ENCODE data around the gene GAS6.

GAS6 gene

GRCh38 chr13:113786262-113786841, 77.5 kb downstream of the GAS6 start (continued):
- TF ChIP-seq PRDM4 (tag by site-specific recombination; IDR thresholded peaks at IDR 0.05) = 0 out of 2 replicates have a peak, but pooled peaks have one; percentile 7
- TF ChIP-seq, protein P1, sequence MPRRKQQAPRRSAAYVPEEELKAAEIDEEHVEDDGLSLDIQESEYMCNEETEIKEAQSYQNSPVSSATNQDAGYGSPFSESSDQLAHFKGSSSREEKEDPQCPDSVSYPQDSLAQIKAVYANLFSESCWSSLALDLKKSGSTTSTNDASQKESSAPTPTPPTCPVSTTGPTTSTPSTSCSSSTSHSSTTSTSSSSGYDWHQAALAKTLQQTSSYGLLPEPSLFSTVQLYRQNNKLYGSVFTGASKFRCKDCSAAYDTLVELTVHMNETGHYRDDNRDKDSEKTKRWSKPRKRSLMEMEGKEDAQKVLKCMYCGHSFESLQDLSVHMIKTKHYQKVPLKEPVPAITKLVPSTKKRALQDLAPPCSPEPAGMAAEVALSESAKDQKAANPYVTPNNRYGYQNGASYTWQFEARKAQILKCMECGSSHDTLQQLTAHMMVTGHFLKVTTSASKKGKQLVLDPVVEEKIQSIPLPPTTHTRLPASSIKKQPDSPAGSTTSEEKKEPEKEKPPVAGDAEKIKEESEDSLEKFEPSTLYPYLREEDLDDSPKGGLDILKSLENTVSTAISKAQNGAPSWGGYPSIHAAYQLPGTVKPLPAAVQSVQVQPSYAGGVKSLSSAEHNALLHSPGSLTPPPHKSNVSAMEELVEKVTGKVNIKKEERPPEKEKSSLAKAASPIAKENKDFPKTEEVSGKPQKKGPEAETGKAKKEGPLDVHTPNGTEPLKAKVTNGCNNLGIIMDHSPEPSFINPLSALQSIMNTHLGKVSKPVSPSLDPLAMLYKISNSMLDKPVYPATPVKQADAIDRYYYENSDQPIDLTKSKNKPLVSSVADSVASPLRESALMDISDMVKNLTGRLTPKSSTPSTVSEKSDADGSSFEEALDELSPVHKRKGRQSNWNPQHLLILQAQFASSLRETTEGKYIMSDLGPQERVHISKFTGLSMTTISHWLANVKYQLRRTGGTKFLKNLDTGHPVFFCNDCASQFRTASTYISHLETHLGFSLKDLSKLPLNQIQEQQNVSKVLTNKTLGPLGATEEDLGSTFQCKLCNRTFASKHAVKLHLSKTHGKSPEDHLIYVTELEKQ (tag by site-specific recombination; IDR thresholded peaks at IDR 0.05; ENCODE audit: borderline replicate concordance) = no peak
- TF ChIP-seq GLIS1 (tag by site-specific recombination; IDR thresholded peaks at IDR 0.05) = no peak
- TF ChIP-seq ZNF350 (tag by site-specific recombination; IDR thresholded peaks at IDR 0.05) = no peak
- no peak for TF ChIP-seq ZBTB21 (tag by site-specific recombination; IDR thresholded peaks at IDR 0.05)
- TF ChIP-seq SP2 (tag by site-specific recombination; IDR thresholded peaks at IDR 0.05) = no peak
- TF ChIP-seq ZNF555 (tag by site-specific recombination; conservative IDR thresholded peaks at IDR 0.05) = no peak
- peak; percentile 86; the same call in 1 of the 2 replicates for TF ChIP-seq ZNF658 (tag by site-specific recombination; IDR thresholded peaks at IDR 0.05)
- TF ChIP-seq, protein P2, sequence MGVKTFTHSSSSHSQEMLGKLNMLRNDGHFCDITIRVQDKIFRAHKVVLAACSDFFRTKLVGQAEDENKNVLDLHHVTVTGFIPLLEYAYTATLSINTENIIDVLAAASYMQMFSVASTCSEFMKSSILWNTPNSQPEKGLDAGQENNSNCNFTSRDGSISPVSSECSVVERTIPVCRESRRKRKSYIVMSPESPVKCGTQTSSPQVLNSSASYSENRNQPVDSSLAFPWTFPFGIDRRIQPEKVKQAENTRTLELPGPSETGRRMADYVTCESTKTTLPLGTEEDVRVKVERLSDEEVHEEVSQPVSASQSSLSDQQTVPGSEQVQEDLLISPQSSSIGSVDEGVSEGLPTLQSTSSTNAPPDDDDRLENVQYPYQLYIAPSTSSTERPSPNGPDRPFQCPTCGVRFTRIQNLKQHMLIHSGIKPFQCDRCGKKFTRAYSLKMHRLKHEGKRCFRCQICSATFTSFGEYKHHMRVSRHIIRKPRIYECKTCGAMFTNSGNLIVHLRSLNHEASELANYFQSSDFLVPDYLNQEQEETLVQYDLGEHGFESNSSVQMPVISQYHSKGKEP (tag by site-specific recombination; IDR thresholded peaks at IDR 0.05) = no peak
- TF ChIP-seq, protein P3, sequence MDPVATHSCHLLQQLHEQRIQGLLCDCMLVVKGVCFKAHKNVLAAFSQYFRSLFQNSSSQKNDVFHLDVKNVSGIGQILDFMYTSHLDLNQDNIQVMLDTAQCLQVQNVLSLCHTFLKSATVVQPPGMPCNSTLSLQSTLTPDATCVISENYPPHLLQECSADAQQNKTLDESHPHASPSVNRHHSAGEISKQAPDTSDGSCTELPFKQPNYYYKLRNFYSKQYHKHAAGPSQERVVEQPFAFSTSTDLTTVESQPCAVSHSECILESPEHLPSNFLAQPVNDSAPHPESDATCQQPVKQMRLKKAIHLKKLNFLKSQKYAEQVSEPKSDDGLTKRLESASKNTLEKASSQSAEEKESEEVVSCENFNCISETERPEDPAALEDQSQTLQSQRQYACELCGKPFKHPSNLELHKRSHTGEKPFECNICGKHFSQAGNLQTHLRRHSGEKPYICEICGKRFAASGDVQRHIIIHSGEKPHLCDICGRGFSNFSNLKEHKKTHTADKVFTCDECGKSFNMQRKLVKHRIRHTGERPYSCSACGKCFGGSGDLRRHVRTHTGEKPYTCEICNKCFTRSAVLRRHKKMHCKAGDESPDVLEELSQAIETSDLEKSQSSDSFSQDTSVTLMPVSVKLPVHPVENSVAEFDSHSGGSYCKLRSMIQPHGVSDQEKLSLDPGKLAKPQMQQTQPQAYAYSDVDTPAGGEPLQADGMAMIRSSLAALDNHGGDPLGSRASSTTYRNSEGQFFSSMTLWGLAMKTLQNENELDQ (tag by site-specific recombination; IDR thresholded peaks at IDR 0.05; ENCODE audit: low read depth) = no peak
- TF ChIP-seq ZNF473 (tag by site-specific recombination; IDR thresholded peaks at IDR 0.05) = 0 out of 2 replicates have a peak, but pooled peaks have one; percentile 12
- TF ChIP-seq ZBTB17 (tag by site-specific recombination; IDR thresholded peaks at IDR 0.05) = no peak
- 0 out of 2 replicates have a peak, but pooled peaks have one; percentile 31 for TF ChIP-seq ZNF26 (tag by site-specific recombination; IDR thresholded peaks at IDR 0.05)
- TF ChIP-seq ZNF571 (tag by site-specific recombination; IDR thresholded peaks at IDR 0.05) = 0 out of 2 replicates have a peak, but pooled peaks have one; percentile 55
- TF ChIP-seq, protein P4, sequence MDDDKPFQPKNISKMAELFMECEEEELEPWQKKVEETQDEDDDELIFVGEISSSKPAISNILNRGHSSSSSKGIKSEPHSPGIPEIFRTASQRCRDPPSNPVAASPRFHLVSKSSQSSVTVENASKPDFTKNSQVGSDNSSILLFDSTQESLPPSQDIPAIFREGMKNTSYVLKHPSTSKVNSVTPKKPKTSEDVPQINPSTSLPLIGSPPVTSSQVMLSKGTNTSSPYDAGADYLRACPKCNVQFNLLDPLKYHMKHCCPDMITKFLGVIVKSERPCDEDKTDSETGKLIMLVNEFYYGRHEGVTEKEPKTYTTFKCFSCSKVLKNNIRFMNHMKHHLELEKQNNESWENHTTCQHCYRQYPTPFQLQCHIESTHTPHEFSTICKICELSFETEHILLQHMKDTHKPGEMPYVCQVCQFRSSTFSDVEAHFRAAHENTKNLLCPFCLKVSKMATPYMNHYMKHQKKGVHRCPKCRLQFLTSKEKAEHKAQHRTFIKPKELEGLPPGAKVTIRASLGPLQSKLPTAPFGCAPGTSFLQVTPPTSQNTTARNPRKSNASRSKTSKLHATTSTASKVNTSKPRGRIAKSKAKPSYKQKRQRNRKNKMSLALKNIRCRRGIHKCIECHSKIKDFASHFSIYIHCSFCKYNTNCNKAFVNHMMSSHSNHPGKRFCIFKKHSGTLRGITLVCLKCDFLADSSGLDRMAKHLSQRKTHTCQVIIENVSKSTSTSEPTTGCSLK (tag by site-specific recombination; IDR thresholded peaks at IDR 0.05) = peak; percentile 82; the same call in 1 of the 2 replicates
- TF ChIP-seq ZNF274 (IDR thresholded peaks at IDR 0.05; ENCODE audit: low read length) = no peak
- no peak for TF ChIP-seq ZNF274 (tag by site-specific recombination; IDR thresholded peaks at IDR 0.05; ENCODE audit: borderline replicate concordance)
- peak; percentile 76; the same call in 1 of the 2 replicates for TF ChIP-seq ZNF311 (tag by site-specific recombination; IDR thresholded peaks at IDR 0.05; ENCODE audit: borderline replicate concordance)
- no peak for TF ChIP-seq ZNF155 (tag by site-specific recombination; IDR thresholded peaks at IDR 0.05)
- TF ChIP-seq, protein P5, sequence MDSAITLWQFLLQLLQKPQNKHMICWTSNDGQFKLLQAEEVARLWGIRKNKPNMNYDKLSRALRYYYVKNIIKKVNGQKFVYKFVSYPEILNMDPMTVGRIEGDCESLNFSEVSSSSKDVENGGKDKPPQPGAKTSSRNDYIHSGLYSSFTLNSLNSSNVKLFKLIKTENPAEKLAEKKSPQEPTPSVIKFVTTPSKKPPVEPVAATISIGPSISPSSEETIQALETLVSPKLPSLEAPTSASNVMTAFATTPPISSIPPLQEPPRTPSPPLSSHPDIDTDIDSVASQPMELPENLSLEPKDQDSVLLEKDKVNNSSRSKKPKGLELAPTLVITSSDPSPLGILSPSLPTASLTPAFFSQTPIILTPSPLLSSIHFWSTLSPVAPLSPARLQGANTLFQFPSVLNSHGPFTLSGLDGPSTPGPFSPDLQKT (IDR thresholded peaks at IDR 0.05; ENCODE audit: borderline replicate concordance, low read depth, low read length) = no peak
- no peak for TF ChIP-seq ZFP69B (tag by site-specific recombination; IDR thresholded peaks at IDR 0.05)
- TF ChIP-seq ZSCAN30 (tag by site-specific recombination; IDR thresholded peaks at IDR 0.05) = no peak
- TF ChIP-seq ZNF544 (tag by site-specific recombination; IDR thresholded peaks at IDR 0.05) = no peak

Data from HEK293 (cell line).